ENCODE measurements around the gene FOXRED1.

The FOXRED1 gene

GRCh38 chr11:126257144-126257543 is 11.8 kb upstream of the FOXRED1 start:
- TF ChIP-seq CTCF (IDR thresholded peaks at IDR 0.05; ENCODE audit: low read depth, low read length): no peak
- H3K4me3 ChIP-seq (ENCODE audit: low read depth, low read length): no peak overlapping the region

GRCh38 chr11:126257764-126258163 is 11.2 kb upstream of the FOXRED1 start:
- no peak for TF ChIP-seq CTCF (IDR thresholded peaks at IDR 0.05; ENCODE audit: low read depth, low read length)
- H3K4me3 ChIP-seq (ENCODE audit: low read depth, low read length): no peak overlapping the region

- no peak for TF ChIP-seq CTCF (IDR thresholded peaks at IDR 0.05; ENCODE audit: low read depth, low read length)
- no peak overlapping the region for H3K4me3 ChIP-seq (ENCODE audit: low read depth, low read length)
These were observed 6.7 kb upstream of the FOXRED1 start for GRCh38 chr11:126262216-126262615.

- no peak overlapping the region for H3K4me3 ChIP-seq (ENCODE audit: low read depth, low read length)
- no peak for TF ChIP-seq CTCF (IDR thresholded peaks at IDR 0.05; ENCODE audit: low read depth, low read length)
These were observed 5.5 kb upstream of the FOXRED1 start for GRCh38 chr11:126263489-126263888.

GRCh38 chr11:126265811-126266210 is 3.1 kb upstream of the FOXRED1 start:
- H3K4me3 ChIP-seq (ENCODE audit: low read depth, low read length): no peak overlapping the region
- no peak for TF ChIP-seq CTCF (IDR thresholded peaks at IDR 0.05; ENCODE audit: low read depth, low read length)

- peak overlapping the region; percentile 99 for H3K4me3 ChIP-seq (ENCODE audit: low read depth, low read length)
- no peak for TF ChIP-seq CTCF (IDR thresholded peaks at IDR 0.05; ENCODE audit: low read depth, low read length)
These were observed 1.3 kb upstream of the FOXRED1 start for GRCh38 chr11:126267650-126268049.

GRCh38 chr11:126268361-126268707 is 620 bp upstream of the FOXRED1 start:
- no peak for TF ChIP-seq CTCF (IDR thresholded peaks at IDR 0.05; ENCODE audit: low read depth, low read length)
- H3K4me3 ChIP-seq (ENCODE audit: low read depth, low read length): peak overlapping the region; percentile 99
